Stimulated activated naive CD8-positive, alpha-beta T cell treated with anti-CD3 and anti-CD28 coated beads, Interleukin-15, Interleukin-2, amounts not matched to agents 100 U/mL and 50 U/mL, for 24 hours (primary cell): ENCODE measurements around the gene CNOT3.

Source experiments
- ATAC-seq: fragments of 150-1000 bp; cut with Tn5 transposase; one replicate; pipeline ENCODE4 v1.10.0; 2021
- DNase-seq: peaks from one replicate; pipeline ENCODE4 v3.0.0; 2021

Gene CNOT3

GRCh38 chr19:54121259-54121658 is 16.3 kb upstream of the CNOT3 start:
- ATAC-seq, result no peak
- no peak for DNase-seq

DNA sequence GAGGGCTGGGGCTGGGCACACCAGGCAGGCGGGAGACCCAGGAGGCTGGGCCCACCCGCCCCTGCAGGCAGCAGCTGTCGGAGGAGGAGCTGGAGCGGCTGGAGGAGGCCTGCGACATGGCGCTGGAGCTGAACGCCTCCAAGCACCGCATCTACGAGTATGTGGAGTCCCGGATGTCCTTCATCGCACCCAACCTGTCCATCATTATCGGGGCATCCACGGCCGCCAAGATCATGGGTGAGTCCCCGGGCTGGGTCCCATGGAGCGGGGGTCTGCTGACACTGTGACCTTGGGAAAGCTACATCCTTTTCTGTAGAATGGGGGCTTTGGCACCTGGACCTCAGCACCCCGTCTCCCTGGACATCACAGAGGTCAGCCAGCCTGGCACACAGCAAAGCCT is 13.9 kb upstream of the CNOT3 start:
- ATAC-seq (no peak), DNase-seq (no peak)

DNA sequence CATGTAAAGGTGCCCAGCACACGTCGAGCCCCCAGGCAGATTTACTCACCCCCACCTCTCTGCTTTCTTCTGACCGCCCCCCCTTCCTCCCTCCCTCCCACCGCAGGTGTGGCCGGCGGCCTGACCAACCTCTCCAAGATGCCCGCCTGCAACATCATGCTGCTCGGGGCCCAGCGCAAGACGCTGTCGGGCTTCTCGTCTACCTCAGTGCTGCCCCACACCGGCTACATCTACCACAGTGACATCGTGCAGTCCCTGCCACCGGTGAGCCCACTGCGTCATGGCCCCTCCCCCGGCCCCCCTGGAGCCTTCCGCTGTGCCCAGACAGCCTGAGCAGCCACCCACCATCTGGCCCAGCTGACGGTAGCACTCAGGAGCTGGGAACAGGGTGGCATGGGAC is 13.2 kb upstream of the CNOT3 start:
- DNase-seq (no peak), ATAC-seq (no peak)

- ATAC-seq, result no peak
- no peak for DNase-seq
Measured at GRCh38 chr19:54125713-54126112, 11.8 kb upstream of the CNOT3 start.

GRCh38 chr19:54127688-54128440 is 9.7 kb upstream of the CNOT3 start:
- ATAC-seq (no peak), DNase-seq (no peak)

DNA sequence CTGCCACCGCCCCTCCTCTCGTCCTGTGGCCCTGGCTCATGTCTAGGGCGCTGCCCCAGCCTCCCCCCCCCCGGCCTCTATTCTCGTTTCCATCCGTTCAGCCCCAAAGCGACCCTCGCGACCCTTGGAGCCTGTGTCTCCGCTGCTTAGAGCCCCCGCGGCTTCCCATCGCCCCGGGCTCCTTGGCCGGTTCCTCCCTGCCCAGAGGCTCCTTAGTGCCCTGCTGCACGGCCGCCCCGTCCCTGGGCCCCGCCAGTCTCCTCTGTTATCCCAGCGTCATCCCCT is 9.2 kb upstream of the CNOT3 start:
- no peak for ATAC-seq

GRCh38 chr19:54128796-54129616 is 8.6 kb upstream of the CNOT3 start:
- DNase-seq, result no peak
- no peak for ATAC-seq

More for the DNA sequence above, 9.2 kb upstream of the CNOT3 start:
- DNase-seq, result no peak

DNA sequence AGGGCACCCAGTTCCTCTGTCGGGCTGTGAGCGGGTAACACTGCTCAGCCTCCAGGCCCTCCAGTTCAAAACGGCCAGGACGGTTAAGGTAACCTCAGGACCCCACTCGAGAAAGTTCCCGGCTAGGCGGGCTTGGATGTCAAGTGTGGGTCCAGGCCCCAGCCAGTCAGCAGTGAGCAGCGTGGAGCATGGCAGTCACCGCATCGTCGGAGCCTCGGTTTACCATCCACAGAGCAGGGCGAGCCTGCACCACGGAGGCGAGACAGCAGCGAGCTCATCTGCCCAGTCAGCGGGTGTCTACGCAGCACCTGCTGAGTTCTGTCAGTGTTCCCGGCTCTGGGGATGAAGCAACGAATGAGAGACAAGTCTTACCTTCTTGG is 8.0 kb upstream of the CNOT3 start:
- ATAC-seq, result no peak
- no peak for DNase-seq

DNA sequence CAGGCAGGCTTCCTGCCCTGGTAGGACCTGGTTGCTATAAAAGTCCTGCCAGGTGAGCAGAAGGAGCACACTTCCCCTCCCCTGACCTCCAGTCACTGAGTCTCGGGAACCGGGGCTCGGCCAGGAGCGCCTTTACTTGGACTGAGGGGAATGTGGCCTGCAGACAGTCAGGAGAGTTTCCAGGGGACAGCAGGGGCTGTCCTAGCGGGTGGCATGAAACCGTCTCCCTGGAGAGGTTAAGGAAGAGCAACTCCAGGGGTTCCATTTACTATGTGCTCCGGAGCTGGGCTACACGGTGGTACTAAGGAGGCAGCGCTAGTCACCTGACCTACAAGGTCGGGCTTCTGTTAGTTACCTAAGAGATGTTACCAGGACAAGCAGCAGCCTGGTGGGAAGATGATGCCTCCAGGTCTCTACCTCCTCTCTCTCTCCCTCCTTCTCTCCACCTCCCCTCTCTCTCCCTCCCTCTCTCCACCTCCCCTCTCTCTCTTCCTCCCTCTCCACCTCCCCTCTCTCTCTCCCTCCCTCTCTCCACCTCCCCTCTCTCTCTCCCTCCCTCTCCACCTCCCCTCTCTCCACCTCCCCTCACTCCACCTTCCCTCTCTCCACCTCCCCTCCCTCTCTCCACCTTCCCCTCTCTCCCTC is 4.1 kb upstream of the CNOT3 start:
- no peak for ATAC-seq
- DNase-seq, result no peak

- ATAC-seq, result no peak
Measured at GRCh38 chr19:54133957-54134590, 3.5 kb upstream of the CNOT3 start.

GRCh38 chr19:54136086-54136863 is 1.3 kb upstream of the CNOT3 start:
- no peak for ATAC-seq
- DNase-seq, result no peak

More at GRCh38 chr19:54133957-54134590, 3.5 kb upstream of the CNOT3 start:
- no peak for DNase-seq

DNA sequence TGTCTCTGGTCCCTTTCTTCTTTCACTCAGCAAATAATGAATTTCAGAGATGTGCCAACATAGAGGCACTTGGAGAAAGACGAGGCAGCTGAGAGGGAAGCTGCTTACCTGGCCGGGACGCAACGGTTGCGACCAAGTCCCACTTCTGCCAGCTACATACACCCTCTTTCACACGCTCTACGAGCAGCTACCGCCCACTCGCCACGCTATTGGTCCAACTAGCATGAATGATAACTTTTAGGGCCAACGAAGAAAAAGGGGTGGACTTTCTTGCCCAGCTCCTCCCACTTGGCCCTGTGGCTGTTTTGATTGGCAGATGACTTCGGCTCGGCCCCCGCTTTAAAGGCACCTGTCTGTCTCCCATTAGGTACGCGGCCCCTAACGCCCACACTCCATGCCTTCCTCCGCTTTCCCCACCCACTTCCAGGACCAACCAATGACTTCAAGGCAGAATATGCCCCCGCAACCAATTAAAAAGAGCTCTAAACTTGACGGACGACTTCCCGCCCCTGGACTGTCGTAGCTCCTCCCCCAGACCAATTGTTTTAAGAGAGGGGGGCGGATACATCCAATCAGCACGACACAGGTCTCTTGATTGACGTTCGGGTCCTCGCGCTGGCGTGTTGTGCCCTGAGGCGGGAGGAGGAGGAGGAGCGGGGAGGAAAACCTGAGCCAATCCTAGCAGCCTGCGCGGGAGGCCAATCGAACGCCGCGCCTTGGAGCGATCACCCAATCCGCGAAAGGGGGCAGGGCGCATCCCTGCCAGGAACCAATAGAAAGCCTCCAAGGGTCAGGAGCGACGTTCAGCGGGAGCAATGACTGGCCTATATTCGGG is 481 bp upstream of the CNOT3 start:
- DNase-seq, result peak; percentile 98

GRCh38 chr19:54138489-54139256 is 1.1 kb downstream of the CNOT3 start:
- ATAC-seq (no peak), DNase-seq (peak; percentile 59)

More for the DNA sequence above, 481 bp upstream of the CNOT3 start:
- peak; percentile 91 for ATAC-seq

GRCh38 chr19:54141356-54141755 is 3.8 kb downstream of the CNOT3 start:
- DNase-seq (no peak), ATAC-seq (no peak)

DNA sequence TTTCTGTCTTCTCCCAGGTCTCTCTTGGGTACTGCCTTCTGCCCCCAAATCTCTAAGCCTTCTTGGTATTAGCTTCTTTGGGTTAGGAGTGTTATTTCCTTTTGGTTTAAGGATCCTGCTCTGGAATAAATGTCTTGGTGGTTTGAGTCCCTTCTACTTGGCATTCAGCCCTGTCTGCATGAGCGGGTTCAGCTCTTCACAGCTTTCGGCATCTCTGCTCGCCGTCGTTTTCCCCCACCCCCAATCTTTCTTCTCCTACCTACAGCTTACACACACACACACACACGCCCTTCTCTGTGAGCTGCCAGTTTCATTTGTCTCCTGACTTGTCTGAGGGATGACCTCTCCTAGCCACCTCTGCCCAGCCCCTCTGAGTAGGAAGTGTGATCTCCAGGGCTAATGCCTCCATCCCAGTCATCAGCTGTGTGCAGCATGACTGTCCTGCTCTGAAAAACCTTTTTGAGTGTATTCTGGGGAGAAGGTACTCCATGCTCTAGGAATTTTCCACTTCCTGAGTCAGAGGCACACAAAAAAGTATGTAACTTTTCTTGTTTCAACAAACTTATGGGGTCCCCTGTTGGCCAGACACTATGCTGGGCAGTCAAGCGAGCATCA is 4.7 kb downstream of the CNOT3 start:
- no peak for DNase-seq
- ATAC-seq, result no peak

DNA sequence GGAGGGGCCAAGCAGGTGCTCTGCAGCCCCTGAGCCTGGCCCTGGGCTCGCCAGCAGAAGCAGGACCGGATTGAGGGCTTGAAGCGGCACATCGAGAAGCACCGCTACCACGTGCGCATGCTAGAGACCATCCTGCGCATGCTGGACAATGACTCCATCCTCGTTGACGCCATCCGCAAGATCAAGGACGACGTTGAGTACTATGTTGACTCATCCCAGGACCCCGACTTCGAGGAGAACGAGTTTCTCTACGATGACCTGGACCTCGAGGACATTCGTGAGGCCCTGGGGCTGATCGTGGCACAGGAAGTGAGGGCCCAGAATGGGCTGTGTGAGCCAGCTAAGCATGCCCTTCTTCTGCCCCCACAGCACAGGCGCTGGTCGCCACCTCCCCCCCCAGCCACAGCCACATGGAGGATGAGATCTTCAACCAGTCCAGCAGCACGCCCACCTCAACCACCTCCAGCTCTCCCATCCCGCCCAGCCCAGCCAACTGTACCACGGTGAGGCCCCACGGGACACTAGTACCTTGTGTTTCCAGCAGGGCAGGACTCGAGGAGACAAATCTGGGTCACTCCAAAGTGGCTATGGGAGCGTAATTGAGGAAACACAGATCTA is 8.1 kb downstream of the CNOT3 start:
- ATAC-seq (no peak), DNase-seq (no peak)

GRCh38 chr19:54147676-54148075 is 10.1 kb downstream of the CNOT3 start:
- DNase-seq, result no peak
- ATAC-seq, result no peak

- ATAC-seq, result no peak
- no peak for DNase-seq
Measured at GRCh38 chr19:54148158-54148557, 10.6 kb downstream of the CNOT3 start.
